ENCODE measurements around the gene KRTAP3-1.

The KRTAP3-1 gene

DNA sequence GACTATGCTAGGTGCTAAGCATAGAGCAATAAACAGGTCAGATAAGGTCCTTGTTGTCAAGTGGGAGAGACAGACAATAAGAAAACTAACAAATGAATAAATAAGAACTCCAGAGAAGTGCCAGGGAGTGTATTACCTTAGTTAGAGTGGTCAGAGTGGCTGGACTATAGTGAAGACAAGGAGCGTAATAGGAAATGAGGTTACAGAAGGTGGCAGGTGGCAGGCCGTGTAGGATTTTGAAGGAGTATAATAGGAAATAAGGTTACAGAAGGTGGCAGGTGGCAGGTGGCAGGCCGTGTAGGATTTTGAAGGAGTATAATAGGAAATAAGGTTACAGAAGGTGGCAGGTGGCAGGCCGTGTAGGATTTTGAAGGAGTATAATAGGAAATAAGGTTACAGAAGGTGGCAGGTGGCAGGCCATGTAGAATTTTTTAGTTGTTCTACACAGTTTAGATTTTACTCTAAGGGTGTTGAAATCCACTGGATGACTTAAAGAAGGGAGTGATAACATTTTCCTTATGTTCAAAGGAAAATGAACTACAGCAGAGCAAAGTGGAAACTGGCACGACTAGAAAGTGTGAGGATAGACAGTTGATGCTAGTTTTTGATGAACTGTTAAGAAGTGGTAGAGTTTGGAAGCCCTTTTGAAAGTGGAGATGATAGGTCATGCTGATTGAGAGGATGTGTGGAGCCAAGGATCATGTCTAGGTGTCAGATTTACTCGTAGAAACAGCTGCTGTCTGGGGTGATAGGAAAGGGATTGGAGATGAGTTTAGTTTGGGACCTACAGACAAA is 3.6 kb upstream of the KRTAP3-1 start:
- DNase-seq (ENCODE audit: low read depth, low spot score), result no peak
- in situ Hi-C loops (cut with HindIII; ENCODE audit: low sequenced_read_pairs), result no loop called here
- TF ChIP-seq, protein P1, sequence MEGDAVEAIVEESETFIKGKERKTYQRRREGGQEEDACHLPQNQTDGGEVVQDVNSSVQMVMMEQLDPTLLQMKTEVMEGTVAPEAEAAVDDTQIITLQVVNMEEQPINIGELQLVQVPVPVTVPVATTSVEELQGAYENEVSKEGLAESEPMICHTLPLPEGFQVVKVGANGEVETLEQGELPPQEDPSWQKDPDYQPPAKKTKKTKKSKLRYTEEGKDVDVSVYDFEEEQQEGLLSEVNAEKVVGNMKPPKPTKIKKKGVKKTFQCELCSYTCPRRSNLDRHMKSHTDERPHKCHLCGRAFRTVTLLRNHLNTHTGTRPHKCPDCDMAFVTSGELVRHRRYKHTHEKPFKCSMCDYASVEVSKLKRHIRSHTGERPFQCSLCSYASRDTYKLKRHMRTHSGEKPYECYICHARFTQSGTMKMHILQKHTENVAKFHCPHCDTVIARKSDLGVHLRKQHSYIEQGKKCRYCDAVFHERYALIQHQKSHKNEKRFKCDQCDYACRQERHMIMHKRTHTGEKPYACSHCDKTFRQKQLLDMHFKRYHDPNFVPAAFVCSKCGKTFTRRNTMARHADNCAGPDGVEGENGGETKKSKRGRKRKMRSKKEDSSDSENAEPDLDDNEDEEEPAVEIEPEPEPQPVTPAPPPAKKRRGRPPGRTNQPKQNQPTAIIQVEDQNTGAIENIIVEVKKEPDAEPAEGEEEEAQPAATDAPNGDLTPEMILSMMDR (IDR thresholded peaks at IDR 0.05; ENCODE audit: low read depth, low read length), result no peak
- no peak overlapping the region for H3K4me3 ChIP-seq (ENCODE audit: low read depth, low read length)

DNA sequence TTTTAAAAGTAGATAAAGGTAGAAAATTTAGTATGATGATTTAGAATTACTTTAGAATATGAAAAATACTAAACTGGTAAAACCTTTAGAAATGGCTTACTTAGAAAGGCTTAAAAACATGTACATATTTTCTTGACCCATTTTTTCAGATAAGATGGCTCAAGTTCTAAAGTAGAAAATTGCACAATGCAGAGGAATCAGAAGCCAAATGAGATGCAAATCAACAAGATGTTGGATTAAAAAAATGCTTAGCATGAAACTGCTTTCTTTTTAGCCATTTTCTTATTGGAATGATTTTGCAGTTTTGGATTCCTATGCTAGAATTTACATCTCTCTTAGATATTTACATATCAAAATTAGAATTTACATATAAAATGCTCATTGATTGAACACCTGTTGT is 1.5 kb upstream of the KRTAP3-1 start:
- TF ChIP-seq, protein P1 (IDR thresholded peaks at IDR 0.05; ENCODE audit: low read depth, low read length), result no peak
- in situ Hi-C loops (cut with HindIII; ENCODE audit: low sequenced_read_pairs), result no loop called here
- DNase-seq (ENCODE audit: low read depth, low spot score), result no peak
- H3K4me3 ChIP-seq (ENCODE audit: low read depth, low read length), result no peak overlapping the region

DNA sequence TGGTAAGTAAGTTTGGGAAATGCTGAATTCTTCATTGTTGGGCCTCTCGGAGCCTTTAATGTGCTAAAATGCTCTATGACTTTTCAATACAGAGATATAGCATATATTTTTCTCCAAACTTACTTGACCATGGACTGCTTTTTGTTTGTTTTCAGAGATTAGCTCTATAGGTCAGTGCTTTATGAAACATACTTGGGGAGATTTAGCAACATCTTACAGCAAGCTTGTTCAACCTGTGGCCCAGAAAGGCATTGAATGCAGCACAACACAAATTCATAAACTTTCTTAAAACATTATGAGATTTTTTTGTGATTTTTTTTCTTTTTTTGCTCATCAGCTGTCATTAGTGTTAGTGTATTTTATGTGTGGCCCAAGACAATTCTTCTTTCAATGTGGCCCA is 1.0 kb upstream of the KRTAP3-1 start:
- no peak for DNase-seq (ENCODE audit: low read depth, low spot score)
- no peak overlapping the region for H3K4me3 ChIP-seq (ENCODE audit: low read depth, low read length)
- in situ Hi-C loops (cut with HindIII; ENCODE audit: low sequenced_read_pairs), result no loop called here
- TF ChIP-seq, protein P1 (IDR thresholded peaks at IDR 0.05; ENCODE audit: low read depth, low read length), result no peak

DNA sequence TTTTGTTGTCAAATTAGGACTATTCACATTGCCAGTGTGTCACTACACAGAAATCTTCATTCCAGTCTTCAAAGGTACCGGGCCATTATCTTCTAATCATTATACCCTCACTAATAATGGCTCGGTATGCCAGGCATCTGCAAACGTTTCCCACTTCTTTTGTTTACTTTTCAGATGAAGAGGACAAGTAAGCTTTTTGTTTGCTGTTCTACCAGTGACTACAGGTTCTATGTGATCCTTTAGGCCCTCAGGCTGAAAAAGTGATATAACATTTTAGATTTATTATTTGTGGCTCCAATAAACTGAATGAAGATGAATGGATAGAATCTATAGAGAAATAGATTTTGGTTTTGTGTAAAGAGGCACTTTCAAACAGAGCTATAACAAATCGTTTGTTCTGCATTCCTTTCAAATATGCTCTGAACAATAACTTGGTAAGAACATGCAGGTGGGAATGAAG is 403 bp upstream of the KRTAP3-1 start:
- no peak for DNase-seq (ENCODE audit: low read depth, low spot score)
- no peak overlapping the region for H3K4me3 ChIP-seq (ENCODE audit: low read depth, low read length)
- TF ChIP-seq, protein P1 (IDR thresholded peaks at IDR 0.05; ENCODE audit: low read depth, low read length), result no peak
- in situ Hi-C loops (cut with HindIII; ENCODE audit: low sequenced_read_pairs), result no loop called here

DNA sequence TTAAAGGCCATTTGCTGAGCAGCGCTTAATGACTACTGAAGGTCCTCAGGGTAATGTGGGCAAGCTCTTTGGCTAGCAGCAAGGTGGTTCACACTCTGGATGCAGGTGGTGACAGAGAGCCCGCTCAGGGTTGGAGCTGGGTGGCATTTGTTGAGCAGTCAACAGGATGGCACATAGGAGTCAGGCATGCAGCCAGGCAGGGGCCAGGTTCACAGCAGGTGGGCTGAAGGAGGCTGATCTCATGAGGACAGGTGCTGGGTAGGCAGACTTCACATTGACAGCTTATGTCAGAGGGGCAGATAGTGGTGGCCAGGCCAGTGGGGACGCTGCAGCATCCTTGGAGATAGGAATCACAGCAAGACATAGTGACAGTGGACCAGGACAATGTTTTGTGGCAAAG is 4.5 kb downstream of the KRTAP3-1 start:
- DNase-seq (ENCODE audit: low read depth, low spot score), result no peak
- in situ Hi-C loops (cut with HindIII; ENCODE audit: low sequenced_read_pairs), result no loop called here
- TF ChIP-seq, protein P1 (IDR thresholded peaks at IDR 0.05; ENCODE audit: low read depth, low read length), result no peak

DNA sequence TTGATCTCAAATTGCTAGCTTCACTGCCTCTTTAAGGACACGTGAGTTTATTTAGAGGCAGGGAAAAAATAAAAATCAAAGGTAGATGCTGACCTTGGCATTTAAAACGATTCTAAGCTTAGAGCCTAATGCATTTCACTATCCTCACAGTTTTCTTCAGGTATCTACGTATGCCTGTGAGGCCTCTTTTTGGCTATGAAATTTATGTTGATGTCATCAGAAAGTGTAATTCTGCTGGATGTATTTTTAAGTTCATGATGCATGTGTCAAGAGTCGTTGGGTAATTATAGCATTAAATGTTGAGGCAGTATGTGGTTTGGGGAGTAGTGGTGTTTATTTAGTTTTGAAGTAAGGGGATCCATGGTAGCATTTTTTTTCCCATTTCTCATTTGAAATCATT is 5.0 kb downstream of the KRTAP3-1 start:
- H3K4me3 ChIP-seq (ENCODE audit: low read depth, low read length), result no peak overlapping the region
- in situ Hi-C loops (cut with HindIII; ENCODE audit: low sequenced_read_pairs), result no loop called here
- TF ChIP-seq, protein P1 (IDR thresholded peaks at IDR 0.05; ENCODE audit: low read depth, low read length), result no peak
- DNase-seq (ENCODE audit: low read depth, low spot score), result no peak

More for the DNA sequence above, 4.5 kb downstream of the KRTAP3-1 start:
- no peak overlapping the region for H3K4me3 ChIP-seq (ENCODE audit: low read depth, low read length)

All from astrocyte of the spinal cord (primary cell).